Endothelial cell of umbilical vein (primary cell): ENCODE results near the gene CDH22. TPM values are rescaled to one million over a fixed set of nuclear protein-coding genes. Genes with fewer than 3 reads are reported as not detected.

ENCODE experiments used
- BruUV-seq: library from RNA; stranded (reverse); fragments of 400-500 nt; replicated peaks from 2 replicates; lab custom pipeline; 2021; lab: Mats Ljungman, UMichigan
- CTCF ChIA-PET: fragments of 300-600, 350-600 bp; sonication (Branson Sonifier 250); formaldehyde crosslinking; loops from one replicate; lab custom pipeline; 2021; ENCODE audit warnings: antibody characterized with exemption, inconsistent platforms; lab: Charles Lee
- POLR2A ChIA-PET: fragments of 300-600, 350-600 bp; sonication (Branson Sonifier 250); formaldehyde crosslinking; loops from one replicate; lab custom pipeline; 2021; ENCODE audit warnings: antibody characterized with exemption, inconsistent platforms; lab: Charles Lee
- DNase-seq: peaks from one replicate; pipeline ENCODE4 v3.0.0-alpha.2; 2011; ENCODE audit warnings: low read depth, low spot score
- FAIRE-seq: peaks from 2 replicates; lab custom pipeline; 2011; peaks lifted over from hg19 to GRCh38; lab: Jason Lieb, UNC
- H2AFZ ChIP-seq: 2 replicates; pipeline ENCODE4 v1.6.0; 2012; ENCODE audit warnings: low read depth, low read length, control low read depth, inconsistent platforms
- H3K27ac ChIP-seq: 2 replicates; pipeline ENCODE4 v1.5.1; 2011; ENCODE audit warnings: low read depth, mild to moderate bottlenecking, control low read depth, low read length, moderate library complexity; ENCODE audit not compliant: insufficient read depth
- H3K27me3 ChIP-seq, 2 experiments: 2 replicates each; pipeline versions ENCODE4 v1.6.0 to v1.6.1; 2011; ENCODE audit warnings: low read length in 2 of 2, mixed read lengths in 1 of 2; ENCODE audit not compliant: control insufficient read depth in 2 of 2, insufficient read depth in 2 of 2
- H3K36me3 ChIP-seq, 2 experiments: 2 replicates in 1 of 2; 3 replicates in 1 of 2; pipeline ENCODE4 v1.5.1; 2011; ENCODE audit warnings: low read length in 2 of 2, mild to moderate bottlenecking in 1 of 2, moderate library complexity in 1 of 2; ENCODE audit not compliant: control insufficient read depth in 2 of 2, insufficient read depth in 2 of 2; ENCODE audit errors: extremely low read depth in 1 of 2
- H3K4me1 ChIP-seq: 3 replicates; pipeline ENCODE4 v1.5.1; 2011; ENCODE audit warnings: mild to moderate bottlenecking, low read length; ENCODE audit not compliant: control insufficient read depth, insufficient read depth; ENCODE audit errors: extremely low read depth
- H3K4me2 ChIP-seq: 2 replicates; pipeline ENCODE4 v1.6.1; 2011; ENCODE audit warnings: low read length, control low read depth, mixed read lengths; ENCODE audit not compliant: insufficient read depth
- H3K4me3 ChIP-seq, 3 experiments: fragments of 200-600 bp in 1 of 3; sonication (generic), shearing (Covaris generic) in 1 of 3; replicated peaks in 1 of 3; 2 replicates each; pipeline ENCODE4 v1.5.1; 2011 to 2016; ENCODE audit warnings: control low read depth in 3 of 3, low read length in 3 of 3, mild to moderate bottlenecking in 2 of 3, inconsistent platforms in 1 of 3, low read depth in 1 of 3, moderate library complexity in 1 of 3; ENCODE audit not compliant: insufficient read depth in 1 of 3
- H3K79me2 ChIP-seq: 2 replicates; pipeline ENCODE4 v1.6.0; 2012; ENCODE audit warnings: low read length, inconsistent platforms; ENCODE audit not compliant: control insufficient read depth, insufficient read depth
- H3K9ac ChIP-seq: replicated peaks from 2 replicates; pipeline ENCODE3; 2011; ENCODE audit warnings: low read length, control low read depth; ENCODE audit not compliant: insufficient read depth; ENCODE audit errors: extremely low read depth
- H3K9me1 ChIP-seq: replicated peaks from 3 replicates; pipeline ENCODE4 v1.6.0; 2011; ENCODE audit warnings: mild to moderate bottlenecking, low read length; ENCODE audit not compliant: control insufficient read depth, insufficient read depth; ENCODE audit errors: extremely low read depth
- H3K9me3 ChIP-seq: replicated peaks from 2 replicates; pipeline ENCODE4 v1.5.1; 2012; ENCODE audit warnings: low read length, inconsistent platforms; ENCODE audit not compliant: control insufficient read depth, insufficient read depth
- H4K20me1 ChIP-seq: replicated peaks from 2 replicates; pipeline ENCODE3; 2011; ENCODE audit warnings: mild to moderate bottlenecking, low read length; ENCODE audit not compliant: control insufficient read depth, insufficient read depth; ENCODE audit errors: extremely low read depth
- CTCF ChIP-seq, 2 donors: IDR thresholded peaks; 1 replicate in 1 of 2; 2 replicates in 1 of 2; pipeline ENCODE4 v1.5.1; 2011; ENCODE audit warnings: low read length in 2 of 2, mild to moderate bottlenecking in 2 of 2, moderate library complexity in 2 of 2, control low read depth in 1 of 2, inconsistent platforms in 1 of 2, low read depth in 1 of 2; ENCODE audit not compliant: insufficient read depth in 1 of 2; ENCODE audit errors: extremely low read depth in 1 of 2
- EZH2 ChIP-seq: IDR thresholded peaks from 2 replicates; pipeline ENCODE4 v1.6.1; 2012; ENCODE audit warnings: borderline replicate concordance, low read depth, mild to moderate bottlenecking, moderate library complexity, low read length, inconsistent platforms; ENCODE audit not compliant: severe bottlenecking
- FOS ChIP-seq: IDR thresholded peaks from 2 replicates; pipeline ENCODE4 v1.6.1; 2011; ENCODE audit warnings: mild to moderate bottlenecking, low read length, moderate library complexity, borderline replicate concordance; ENCODE audit not compliant: insufficient read depth
- GATA2 ChIP-seq: IDR thresholded peaks from 2 replicates; pipeline ENCODE4 v1.7.0; 2011; ENCODE audit warnings: low read depth, mild to moderate bottlenecking, moderate library complexity, mixed read lengths, low read length; ENCODE audit not compliant: insufficient read length, insufficient read depth
- JUN ChIP-seq: IDR thresholded peaks from 2 replicates; pipeline ENCODE4 v1.6.1; 2011; ENCODE audit warnings: borderline replicate concordance, low read depth; ENCODE audit not compliant: insufficient read length, insufficient read depth
- MAX ChIP-seq: IDR thresholded peaks from 2 replicates; pipeline ENCODE4 v1.6.1; 2011; ENCODE audit not compliant: insufficient read depth, insufficient read length
- MYC ChIP-seq: IDR thresholded peaks from one replicate; pipeline ENCODE4 v1.6.1; 2011; ENCODE audit warnings: mild to moderate bottlenecking, low read depth, low read length
- POLR2A ChIP-seq: IDR thresholded peaks from 2 replicates; pipeline ENCODE4 v1.6.1; 2012; ENCODE audit warnings: low read depth, mild to moderate bottlenecking, control low read depth, low read length
- POLR2AphosphoS5 ChIP-seq: IDR thresholded peaks from 2 replicates; pipeline ENCODE4 v1.6.1; 2012; ENCODE audit warnings: low read depth, mild to moderate bottlenecking, control low read depth, low read length, moderate library complexity; ENCODE audit not compliant: insufficient read depth
- dilution Hi-C: fragments of 300-500 bp; cut with MboI; formaldehyde crosslinking; loops from one replicate; pipeline ENCODE4 v1.15.0; 2019; ENCODE audit warnings: low sequenced_read_pairs; ENCODE audit not compliant: extremely low pct_ligation_motif_present
- intact Hi-C: fragments of 100-400 bp; cut with micrococcal nuclease; formaldehyde crosslinking; loops from one replicate; pipeline ENCODE4 v1.10.0; 2022
- polyA plus RNA-seq, 4 experiments: library from polyadenylated mRNA; depleted of rRNA in 3 of 4; stranded (reverse) in 3 of 4; unstranded in 1 of 4; fragments of >200 nt; gene quantifications; 2 replicates each; pipeline versions ENCODE4 v1.2.1 to v1.2.3, GENCODE V29; 2011 to 2012; ENCODE audit warnings: missing spikeins in 1 of 4
- total RNA-seq: library from RNA; stranded (reverse); gene quantifications from 2 replicates; pipeline ENCODE4 v1.2.3, GENCODE V29; 2021

CDH22 gene
- total and polyA plus RNA-seq, 2 donors (not counting 3 experiments of a cell fraction or from before 2014, with no cell fraction given), result not detected

- no peak for TF ChIP-seq POLR2AphosphoS5
- no peak for TF ChIP-seq MYC
- no peak for TF ChIP-seq JUN
- no peaks in the 10 kb centered on the region for H4K20me1 ChIP-seq
- no peaks in the 10 kb centered on the region for H3K4me1 ChIP-seq
- no peak overlapping the region for H3K9ac ChIP-seq
- H3K4me3 ChIP-seq, result no peak overlapping the region
- CTCF ChIA-PET, result no interaction called here
- no peak overlapping the region for H3K27ac ChIP-seq
- no peaks in the 10 kb centered on the region for H3K79me2 ChIP-seq
- no peak for FAIRE-seq
- intact Hi-C loops, result no loop called here
- no peaks in the 10 kb centered on the region for H3K27me3 ChIP-seq
- POLR2A ChIA-PET, result no interaction called here
- no peak overlapping the region for H3K4me2 ChIP-seq
- H3K36me3 ChIP-seq, result no peaks in the 10 kb centered on the region
- DNase-seq, result no peak
- no peak overlapping the region for H2AFZ ChIP-seq
- no peaks in the 10 kb centered on the region for H3K9me3 ChIP-seq
- dilution Hi-C loops, result no loop called here
- BruUV-seq, result no TSS peak
- H3K9me1 ChIP-seq, result no peaks in the 10 kb centered on the region
These were observed 75.8 kb downstream of the CDH22 start for GRCh38 chr20:46232539-46232938.

- no peaks in the 10 kb centered on the region for H4K20me1 ChIP-seq
- no peaks in the 10 kb centered on the region for H3K4me1 ChIP-seq
- H3K4me2 ChIP-seq, result no peak overlapping the region
- DNase-seq, result peak; percentile 21
- intact Hi-C loops (no loop called here), dilution Hi-C loops (no loop called here)
- no peak overlapping the region for H3K27ac ChIP-seq
- H3K9me1 ChIP-seq, result no peaks in the 10 kb centered on the region
- H3K4me3 ChIP-seq, result no peak overlapping the region
- FAIRE-seq, result no peak
- no peak overlapping the region for H3K9ac ChIP-seq
- TF ChIP-seq JUN, result no peak
- no peak for TF ChIP-seq EZH2
- no peak for TF ChIP-seq MYC
- no peak for TF ChIP-seq POLR2AphosphoS5
- no peak for TF ChIP-seq MAX
- no peak for TF ChIP-seq FOS
- no peak for TF ChIP-seq POLR2A
- no peak for TF ChIP-seq CTCF (IDR thresholded peaks at IDR 0.05; ENCODE audit: extremely low read depth in 1 of 2, insufficient read depth in 1 of 2, low read depth in 1 of 2, low read length in 2 of 2)
- no peak for TF ChIP-seq GATA2
- no peaks in the 10 kb centered on the region for H3K9me3 ChIP-seq
- no peaks in the 10 kb centered on the region for H3K27me3 ChIP-seq
- BruUV-seq, result no TSS peak
- no peak overlapping the region for H2AFZ ChIP-seq
- POLR2A ChIA-PET, result no interaction called here
- H3K36me3 ChIP-seq, result no peaks in the 10 kb centered on the region
- CTCF ChIA-PET, result interaction anchor here (0.7 to 1.5 kb wide), 3 partner anchors 9 to 173 kb away, joined by 3 read pairs; no protein-coding TSS in a partner anchor
- H3K79me2 ChIP-seq, result no peaks in the 10 kb centered on the region
These were observed 77.5 kb downstream of the CDH22 start for GRCh38 chr20:46230801-46231282.
